A549 (cell line): ENCODE measurements around the gene PDE3A.

Experiments
- POLR2AphosphoS2 ChIP-seq: conservative IDR thresholded peaks from 2 replicates; pipeline ENCODE4 v1.6.1; 2012; ENCODE audit warnings: low read length, improper control_type of control experiment, inconsistent platforms
- RAD21 ChIP-seq, 2 experiments: fragments of >200 bp in 1 of 2; sonication (Bioruptor Twin) in 1 of 2; formaldehyde crosslinking in 1 of 2; IDR thresholded peaks in 1 of 2; conservative IDR thresholded peaks in 1 of 2; 2 replicates in 1 of 2; 3 replicates in 1 of 2; pipeline ENCODE4 v1.6.1; 2012 to 2018; ENCODE audit warnings: inconsistent platforms in 1 of 2
- TF ChIP-seq, protein P1 (sequence below): fragments of >200 bp; sonication (Bioruptor Twin); formaldehyde crosslinking; IDR thresholded peaks from 3 replicates; pipeline ENCODE4 v1.5.1; 2016
- TF ChIP-seq, protein P2 (sequence below): fragments of 200-600 bp; sonication (generic); IDR thresholded peaks from 2 replicates; pipeline ENCODE4 v1.6.1; 2016; ENCODE audit warnings: antibody characterized with exemption, mild to moderate bottlenecking, moderate library complexity

DNA sequence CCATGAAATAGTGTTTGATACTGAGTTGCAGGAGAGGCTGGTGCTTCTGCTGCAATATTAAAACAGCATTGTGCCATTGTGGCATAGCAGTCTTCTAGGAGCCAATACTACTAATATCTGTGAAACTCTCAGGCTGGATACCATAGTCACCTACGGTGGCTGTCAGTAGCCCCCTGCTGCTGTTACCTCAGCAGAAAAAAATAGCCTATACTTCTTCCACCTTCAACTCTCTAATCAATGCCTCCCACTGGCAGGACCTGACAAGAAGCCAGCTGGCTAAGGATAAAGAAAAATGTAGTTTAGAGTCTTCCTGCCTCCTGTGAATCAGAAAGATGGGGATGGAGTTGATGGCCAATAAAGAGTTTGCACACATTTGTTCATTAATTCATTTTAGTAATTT is 91.6 kb downstream of the PDE3A start:
- TF ChIP-seq, protein P1, sequence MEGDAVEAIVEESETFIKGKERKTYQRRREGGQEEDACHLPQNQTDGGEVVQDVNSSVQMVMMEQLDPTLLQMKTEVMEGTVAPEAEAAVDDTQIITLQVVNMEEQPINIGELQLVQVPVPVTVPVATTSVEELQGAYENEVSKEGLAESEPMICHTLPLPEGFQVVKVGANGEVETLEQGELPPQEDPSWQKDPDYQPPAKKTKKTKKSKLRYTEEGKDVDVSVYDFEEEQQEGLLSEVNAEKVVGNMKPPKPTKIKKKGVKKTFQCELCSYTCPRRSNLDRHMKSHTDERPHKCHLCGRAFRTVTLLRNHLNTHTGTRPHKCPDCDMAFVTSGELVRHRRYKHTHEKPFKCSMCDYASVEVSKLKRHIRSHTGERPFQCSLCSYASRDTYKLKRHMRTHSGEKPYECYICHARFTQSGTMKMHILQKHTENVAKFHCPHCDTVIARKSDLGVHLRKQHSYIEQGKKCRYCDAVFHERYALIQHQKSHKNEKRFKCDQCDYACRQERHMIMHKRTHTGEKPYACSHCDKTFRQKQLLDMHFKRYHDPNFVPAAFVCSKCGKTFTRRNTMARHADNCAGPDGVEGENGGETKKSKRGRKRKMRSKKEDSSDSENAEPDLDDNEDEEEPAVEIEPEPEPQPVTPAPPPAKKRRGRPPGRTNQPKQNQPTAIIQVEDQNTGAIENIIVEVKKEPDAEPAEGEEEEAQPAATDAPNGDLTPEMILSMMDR, result no peak
- no peak for TF ChIP-seq RAD21 (conservative IDR thresholded peaks at IDR 0.05 in 1 of 2, IDR thresholded peaks at IDR 0.05 in 1 of 2)
- TF ChIP-seq, protein P2, sequence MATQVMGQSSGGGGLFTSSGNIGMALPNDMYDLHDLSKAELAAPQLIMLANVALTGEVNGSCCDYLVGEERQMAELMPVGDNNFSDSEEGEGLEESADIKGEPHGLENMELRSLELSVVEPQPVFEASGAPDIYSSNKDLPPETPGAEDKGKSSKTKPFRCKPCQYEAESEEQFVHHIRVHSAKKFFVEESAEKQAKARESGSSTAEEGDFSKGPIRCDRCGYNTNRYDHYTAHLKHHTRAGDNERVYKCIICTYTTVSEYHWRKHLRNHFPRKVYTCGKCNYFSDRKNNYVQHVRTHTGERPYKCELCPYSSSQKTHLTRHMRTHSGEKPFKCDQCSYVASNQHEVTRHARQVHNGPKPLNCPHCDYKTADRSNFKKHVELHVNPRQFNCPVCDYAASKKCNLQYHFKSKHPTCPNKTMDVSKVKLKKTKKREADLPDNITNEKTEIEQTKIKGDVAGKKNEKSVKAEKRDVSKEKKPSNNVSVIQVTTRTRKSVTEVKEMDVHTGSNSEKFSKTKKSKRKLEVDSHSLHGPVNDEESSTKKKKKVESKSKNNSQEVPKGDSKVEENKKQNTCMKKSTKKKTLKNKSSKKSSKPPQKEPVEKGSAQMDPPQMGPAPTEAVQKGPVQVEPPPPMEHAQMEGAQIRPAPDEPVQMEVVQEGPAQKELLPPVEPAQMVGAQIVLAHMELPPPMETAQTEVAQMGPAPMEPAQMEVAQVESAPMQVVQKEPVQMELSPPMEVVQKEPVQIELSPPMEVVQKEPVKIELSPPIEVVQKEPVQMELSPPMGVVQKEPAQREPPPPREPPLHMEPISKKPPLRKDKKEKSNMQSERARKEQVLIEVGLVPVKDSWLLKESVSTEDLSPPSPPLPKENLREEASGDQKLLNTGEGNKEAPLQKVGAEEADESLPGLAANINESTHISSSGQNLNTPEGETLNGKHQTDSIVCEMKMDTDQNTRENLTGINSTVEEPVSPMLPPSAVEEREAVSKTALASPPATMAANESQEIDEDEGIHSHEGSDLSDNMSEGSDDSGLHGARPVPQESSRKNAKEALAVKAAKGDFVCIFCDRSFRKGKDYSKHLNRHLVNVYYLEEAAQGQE, result no peak
- TF ChIP-seq POLR2AphosphoS2, result no peak
